HTERT RPE-1 (cell line): ENCODE measurements around the gene KLF1.

Experiments used
- in situ Hi-C: fragments of 300-500 bp; cut with MboI; formaldehyde crosslinking; loops from 4 replicates; pipeline ENCODE4 v1.14.3; 2020; ENCODE audit warnings: low sequenced_read_pairs

KLF1 gene

GRCh38 chr19:12838886-12839756 lies 47.9 kb downstream of the KLF1 start:
- in situ Hi-C loops: no loop called here

GRCh38 chr19:12838182-12838885 lies 48.7 kb downstream of the KLF1 start, which contains the start of gene MAST1:
TSS of gene MAST1 (plus strand) at chr19:12838515. CDS start at chr19:12838573, 58 bp downstream.
- in situ Hi-C loops: no loop called here

- in situ Hi-C loops: no loop called here
Measured at GRCh38 chr19:12837225-12837624, 49.8 kb downstream of the KLF1 start.

- in situ Hi-C loops: no loop called here
Measured at GRCh38 chr19:12836529-12836863, 50.5 kb downstream of the KLF1 start.

- in situ Hi-C loops: no loop called here
Measured at GRCh38 chr19:12834976-12835757, 51.8 kb downstream of the KLF1 start.

- in situ Hi-C loops: no loop called here
Measured at GRCh38 chr19:12834566-12834943, 52.4 kb downstream of the KLF1 start, which contains the start of gene RTBDN. TSS of gene RTBDN (minus strand) at chr19:12834579. CDS start at chr19:12829979, 4,600 bp downstream.
